DOHH2 (cell line): ENCODE measurements around the gene ANO10.
"Not testable (repeated sequence)": the region's sequence is repeated elsewhere in the genome, so short reads cannot be mapped to it uniquely, and the experiment has no call there.

ENCODE experiments used
- H3F3A ChIP-seq: fragments of 200-600 bp; sonication (generic), shearing (Covaris generic); 2 replicates; pipeline ENCODE4 v1.6.0; 2016; ENCODE audit warnings: antibody characterized with exemption, mild to moderate bottlenecking; ENCODE audit not compliant: control insufficient read depth, insufficient read depth
- H3K27ac ChIP-seq: fragments of 200-600 bp; sonication (generic); 2 replicates; pipeline ENCODE4 v1.5.1; 2014; ENCODE audit warnings: low read depth, mild to moderate bottlenecking, low read length, moderate library complexity
- H3K27me3 ChIP-seq: fragments of 200-600 bp; sonication (generic); 2 replicates; pipeline ENCODE4 v1.6.1; 2014; ENCODE audit warnings: mild to moderate bottlenecking, low read length, mixed read lengths; ENCODE audit not compliant: control insufficient read depth
- H3K36me3 ChIP-seq: fragments of 200-600 bp; sonication (generic); 2 replicates; pipeline ENCODE4 v1.6.1; 2014; ENCODE audit warnings: mild to moderate bottlenecking, low read length, moderate library complexity, mixed read lengths; ENCODE audit not compliant: control insufficient read depth
- H3K4me1 ChIP-seq: fragments of 200-600 bp; sonication (generic); 2 replicates; pipeline ENCODE4 v1.6.1; 2014; ENCODE audit warnings: mild to moderate bottlenecking, low read length, mixed read lengths; ENCODE audit not compliant: control insufficient read depth
- H3K4me2 ChIP-seq: fragments of 200-600 bp; sonication (generic); 2 replicates; pipeline ENCODE4 v1.6.0; 2014; ENCODE audit warnings: mild to moderate bottlenecking, low read length, moderate library complexity
- H3K4me3 ChIP-seq: fragments of 200-600 bp; sonication (generic); 2 replicates; pipeline ENCODE4 v1.5.1; 2014; ENCODE audit warnings: mild to moderate bottlenecking, low read length, mixed read lengths
- H3K79me2 ChIP-seq: fragments of 200-600 bp; sonication (generic); 2 replicates; pipeline ENCODE4 v1.6.1; 2014; ENCODE audit warnings: mild to moderate bottlenecking, low read length, mixed read lengths; ENCODE audit not compliant: control insufficient read depth
- H3K9me2 ChIP-seq: fragments of 200-600 bp; sonication (generic); replicated peaks from 2 replicates; pipeline ENCODE4 v1.6.1; 2014; ENCODE audit warnings: mild to moderate bottlenecking, low read length, mixed read lengths; ENCODE audit not compliant: control insufficient read depth
- H3K9me3 ChIP-seq: fragments of 200-600 bp; sonication (generic); 2 replicates; pipeline ENCODE4 v1.6.1; 2014; ENCODE audit warnings: antibody characterized with exemption, low read length, mixed read lengths; ENCODE audit not compliant: control insufficient read depth, insufficient read depth
- H4K20me1 ChIP-seq: fragments of 200-600 bp; sonication (generic); 2 replicates; pipeline ENCODE4 v1.6.0; 2014; ENCODE audit warnings: low read depth, mild to moderate bottlenecking, antibody characterized with exemption, low read length, moderate library complexity; ENCODE audit not compliant: control insufficient read depth, insufficient read depth
- EZH2phosphoT487 ChIP-seq: fragments of 200-600 bp; sonication (generic); IDR thresholded peaks from 2 replicates; pipeline ENCODE4 v1.6.1; 2017; ENCODE audit warnings: borderline replicate concordance, mild to moderate bottlenecking, antibody characterized with exemption, low read length, moderate library complexity, mixed read lengths
- TF ChIP-seq, protein P1 (sequence below): fragments of 200-600 bp; sonication (generic); IDR thresholded peaks from one replicate; pipeline ENCODE4 v1.5.1; 2014; ENCODE audit warnings: antibody characterized with exemption, mild to moderate bottlenecking, low read depth, low read length; ENCODE audit not compliant: poor library complexity, severe bottlenecking

ANO10 gene

GRCh38 chr3:43497905-43498365 lies 123.9 kb downstream of the ANO10 start:
- no peaks in the 10 kb centered on the region for H3K27me3 ChIP-seq
- no peaks in the 10 kb centered on the region for H4K20me1 ChIP-seq
- H3K4me2 ChIP-seq = no peak overlapping the region
- H3K79me2 ChIP-seq = no peaks in the 10 kb centered on the region
- H3K9me2 ChIP-seq = no peaks in the 10 kb centered on the region
- H3K36me3 ChIP-seq = no peaks in the 10 kb centered on the region
- TF ChIP-seq, protein P1, sequence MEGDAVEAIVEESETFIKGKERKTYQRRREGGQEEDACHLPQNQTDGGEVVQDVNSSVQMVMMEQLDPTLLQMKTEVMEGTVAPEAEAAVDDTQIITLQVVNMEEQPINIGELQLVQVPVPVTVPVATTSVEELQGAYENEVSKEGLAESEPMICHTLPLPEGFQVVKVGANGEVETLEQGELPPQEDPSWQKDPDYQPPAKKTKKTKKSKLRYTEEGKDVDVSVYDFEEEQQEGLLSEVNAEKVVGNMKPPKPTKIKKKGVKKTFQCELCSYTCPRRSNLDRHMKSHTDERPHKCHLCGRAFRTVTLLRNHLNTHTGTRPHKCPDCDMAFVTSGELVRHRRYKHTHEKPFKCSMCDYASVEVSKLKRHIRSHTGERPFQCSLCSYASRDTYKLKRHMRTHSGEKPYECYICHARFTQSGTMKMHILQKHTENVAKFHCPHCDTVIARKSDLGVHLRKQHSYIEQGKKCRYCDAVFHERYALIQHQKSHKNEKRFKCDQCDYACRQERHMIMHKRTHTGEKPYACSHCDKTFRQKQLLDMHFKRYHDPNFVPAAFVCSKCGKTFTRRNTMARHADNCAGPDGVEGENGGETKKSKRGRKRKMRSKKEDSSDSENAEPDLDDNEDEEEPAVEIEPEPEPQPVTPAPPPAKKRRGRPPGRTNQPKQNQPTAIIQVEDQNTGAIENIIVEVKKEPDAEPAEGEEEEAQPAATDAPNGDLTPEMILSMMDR = no peak
- no peak for TF ChIP-seq EZH2phosphoT487
- H3K9me3 ChIP-seq = no peaks in the 10 kb centered on the region
- no peaks in the 10 kb centered on the region for H3K4me1 ChIP-seq
- H3K4me3 ChIP-seq = no peak overlapping the region
- no peak overlapping the region for H3K27ac ChIP-seq
- no peaks in the 10 kb centered on the region for H3F3A ChIP-seq

DNA sequence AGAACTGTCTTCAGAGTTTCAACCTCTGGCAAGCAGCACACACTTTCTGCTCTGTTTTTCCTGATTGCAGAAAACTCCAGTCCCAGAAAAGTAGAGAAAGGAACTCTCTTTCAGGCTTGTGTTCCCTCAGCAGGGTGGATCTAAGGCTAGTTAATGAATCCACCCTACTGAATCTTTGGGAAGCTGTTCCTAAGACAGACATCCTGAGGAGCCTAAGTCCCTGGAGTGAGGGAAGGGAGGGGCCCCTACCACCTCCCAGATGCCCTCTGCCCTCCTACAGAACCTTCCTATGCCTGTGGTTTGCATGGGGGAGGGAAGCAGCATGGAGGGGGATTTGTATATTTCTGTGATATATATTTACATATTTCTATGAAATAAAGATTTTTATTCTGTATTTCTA lies 124.4 kb downstream of the ANO10 start:
- Histone ChIP-seq H3K4me1 (no peaks in the 10 kb centered on the region), H3K4me3 (no peak overlapping the region), H3K27me3 (no peaks in the 10 kb centered on the region), H3K27ac (no peak overlapping the region), H3K36me3 (no peaks in the 10 kb centered on the region), H3K9me2 (no peaks in the 10 kb centered on the region), H3K9me3 (no peaks in the 10 kb centered on the region), H3K4me2 (no peak overlapping the region), H4K20me1 (no peaks in the 10 kb centered on the region), H3K79me2 (no peaks in the 10 kb centered on the region), H3F3A (no peaks in the 10 kb centered on the region)
- TF ChIP-seq EZH2phosphoT487 = no peak
- TF ChIP-seq, protein P1 = no peak

GRCh38 chr3:43496740-43497375 lies 125.0 kb downstream of the ANO10 start:
- Histone ChIP-seq H3K4me2 (no peak overlapping the region), H3K27ac (no peak overlapping the region), H3F3A (no peaks in the 10 kb centered on the region), H4K20me1 (no peaks in the 10 kb centered on the region), H3K9me2 (no peaks in the 10 kb centered on the region), H3K4me1 (no peaks in the 10 kb centered on the region), H3K79me2 (no peaks in the 10 kb centered on the region), H3K36me3 (no peaks in the 10 kb centered on the region), H3K9me3 (no peaks in the 10 kb centered on the region), H3K4me3 (no peak overlapping the region), H3K27me3 (no peaks in the 10 kb centered on the region)
- no peak for TF ChIP-seq EZH2phosphoT487
- TF ChIP-seq, protein P1 = no peak

DNA sequence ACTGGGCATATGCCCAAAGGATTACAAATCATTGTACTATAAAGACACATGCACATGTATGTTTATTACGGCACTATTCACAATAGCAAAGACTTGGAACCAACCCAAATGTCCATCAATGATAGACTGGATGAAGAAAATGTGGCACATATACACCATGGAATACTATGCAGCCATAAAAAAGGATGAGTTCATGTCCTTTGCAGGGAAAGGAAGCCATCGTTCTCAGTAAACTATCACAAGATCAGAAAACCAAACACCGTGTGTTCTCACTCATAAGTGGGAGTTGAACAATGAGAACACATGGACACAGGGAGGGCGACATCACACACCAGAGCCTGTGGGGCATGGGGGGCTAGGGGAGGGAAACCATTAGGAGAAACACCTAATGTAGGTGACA lies 128.9 kb downstream of the ANO10 start:
- H3K9me2 ChIP-seq, H3K9me3 ChIP-seq, H3F3A ChIP-seq, H3K4me1 ChIP-seq, H3K4me3 ChIP-seq, H3K27me3 ChIP-seq, H3K36me3 ChIP-seq, H4K20me1 ChIP-seq, H3K4me2 ChIP-seq, H3K79me2 ChIP-seq, H3K27ac ChIP-seq: not testable (repeated sequence)

GRCh38 chr3:43491807-43492206 lies 130.0 kb downstream of the ANO10 start:
- H3K9me3 ChIP-seq, H3F3A ChIP-seq, H3K36me3 ChIP-seq, H3K27me3 ChIP-seq, H3K4me1 ChIP-seq, H3K4me2 ChIP-seq, H3K4me3 ChIP-seq, H4K20me1 ChIP-seq, H3K27ac ChIP-seq, H3K9me2 ChIP-seq, H3K79me2 ChIP-seq: not testable (repeated sequence)
